ENCODE results near the gene HS3ST6. TPM values are rescaled to one million over a fixed set of nuclear protein-coding genes. Genes with fewer than 3 reads are reported as not detected.
"Not testable (repeated sequence)": the region's sequence is repeated elsewhere in the genome, so short reads cannot be mapped to it uniquely, and the experiment has no call there.

The HS3ST6 gene
- total RNA-seq, 1 donor from 2014 or later: not detected

- ATAC-seq (peak; percentile 19), DNase-seq (no peak)
- intact Hi-C loops (cut with micrococcal nuclease): no loop called here
These were observed 4.7 kb downstream of the HS3ST6 start for GRCh38 chr16:1913327-1914083.

DNA sequence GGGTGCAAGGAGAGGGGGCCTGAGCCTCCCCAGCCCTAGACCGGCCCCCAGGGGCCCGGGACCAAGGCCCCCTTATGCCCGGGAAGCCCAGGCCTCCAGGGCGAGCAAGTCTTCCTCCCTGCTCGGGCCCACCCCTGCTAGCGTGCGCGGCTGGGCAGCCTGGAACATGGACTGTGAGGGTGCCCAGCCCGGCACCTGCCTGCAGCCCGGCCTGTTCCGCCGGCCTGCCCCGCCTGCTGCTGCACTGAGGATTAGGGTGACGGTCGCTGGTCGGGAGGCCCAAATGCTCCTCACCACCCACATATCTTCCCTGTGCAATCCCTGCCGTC lies 6.0 kb downstream of the HS3ST6 start:
- ATAC-seq (no peak), DNase-seq (no peak)
- intact Hi-C loops (cut with micrococcal nuclease): no loop called here

- no peak for DNase-seq
- intact Hi-C loops (cut with micrococcal nuclease): no loop called here
- ATAC-seq: no peak
These were observed 6.6 kb downstream of the HS3ST6 start for GRCh38 chr16:1911467-1912214.

DNA sequence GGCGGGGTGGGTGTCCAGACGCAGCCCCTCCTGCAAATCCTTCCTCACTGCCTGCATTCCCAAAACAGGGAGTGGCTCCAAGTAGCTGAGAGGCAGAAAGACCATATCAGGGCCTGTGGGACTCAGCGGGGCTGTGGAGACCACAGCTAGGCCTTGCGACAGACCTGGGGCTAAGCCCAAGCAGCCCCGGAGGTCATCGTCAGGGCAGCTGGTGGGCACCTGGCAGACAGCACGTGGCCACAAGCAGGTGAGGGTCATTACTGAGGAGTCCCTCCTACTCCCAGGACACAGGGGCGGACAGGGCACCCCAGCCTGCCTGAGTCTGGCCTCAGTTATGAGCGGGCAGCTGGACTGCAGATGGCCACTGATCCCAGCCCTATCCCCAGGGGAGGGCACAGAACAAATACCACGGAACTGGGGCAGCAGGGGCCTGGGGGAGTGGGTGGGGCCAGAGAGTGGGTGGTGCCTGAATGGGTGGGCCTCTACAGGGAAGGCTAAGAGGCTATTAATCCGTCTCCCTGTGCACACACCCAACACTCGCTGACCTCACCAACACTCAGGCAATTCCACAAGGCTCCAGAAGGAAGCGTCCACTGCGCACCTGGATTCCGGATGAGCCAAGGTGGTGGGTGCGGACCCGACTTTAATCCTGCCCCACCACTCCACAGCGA lies 8.5 kb downstream of the HS3ST6 start:
- no peak for ATAC-seq
- no peak for DNase-seq
- intact Hi-C loops (cut with micrococcal nuclease): no loop called here

DNA sequence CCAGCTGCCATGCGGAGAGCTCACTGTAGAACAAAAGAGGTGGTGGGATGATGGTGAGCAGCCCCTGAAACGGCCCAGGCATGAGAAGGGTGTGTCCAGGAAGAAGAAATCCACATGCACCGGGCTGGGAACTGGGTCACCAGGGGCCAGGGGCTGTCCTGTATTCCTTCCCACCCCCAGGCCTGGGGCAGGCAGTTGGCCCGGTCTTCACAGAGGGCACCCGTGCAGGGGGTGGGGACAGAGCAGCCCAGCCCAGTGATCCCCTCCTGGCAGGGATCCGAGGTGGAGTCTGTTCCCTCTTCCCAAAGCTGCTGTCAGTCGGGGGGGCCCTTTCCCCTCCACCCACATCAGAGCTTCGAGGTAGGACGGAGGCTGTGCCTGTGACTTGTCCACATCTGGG lies 9.2 kb downstream of the HS3ST6 start:
- DNase-seq: no peak
- intact Hi-C loops (cut with micrococcal nuclease): no loop called here
- no peak for ATAC-seq

DNA sequence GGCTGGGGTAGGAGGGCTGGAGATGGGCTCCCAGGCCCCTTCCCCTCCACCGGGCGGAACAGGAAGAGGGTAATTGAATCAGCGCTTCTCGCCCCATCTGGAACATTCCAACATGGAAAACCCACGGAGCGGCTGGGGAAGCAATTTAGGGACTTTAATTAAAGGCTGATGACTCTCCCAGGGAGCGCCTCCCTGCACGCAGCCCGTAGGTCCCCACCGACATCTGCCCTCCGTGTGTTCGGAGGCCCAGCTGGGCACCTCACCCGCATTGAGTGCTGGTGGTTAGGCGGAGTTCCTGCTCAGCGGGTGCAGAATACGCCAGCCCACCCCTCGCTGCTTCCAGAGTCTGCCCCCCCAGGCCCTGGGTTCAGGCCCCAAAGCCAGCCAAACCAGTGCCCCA lies 10.0 kb downstream of the HS3ST6 start:
- DNase-seq: no peak
- no peak for ATAC-seq
- intact Hi-C loops (cut with micrococcal nuclease): no loop called here

GRCh38 chr16:1907226-1907860 lies 10.9 kb downstream of the HS3ST6 start:
- DNase-seq: no peak
- ATAC-seq: no peak
- intact Hi-C loops (cut with micrococcal nuclease): no loop called here

DNA sequence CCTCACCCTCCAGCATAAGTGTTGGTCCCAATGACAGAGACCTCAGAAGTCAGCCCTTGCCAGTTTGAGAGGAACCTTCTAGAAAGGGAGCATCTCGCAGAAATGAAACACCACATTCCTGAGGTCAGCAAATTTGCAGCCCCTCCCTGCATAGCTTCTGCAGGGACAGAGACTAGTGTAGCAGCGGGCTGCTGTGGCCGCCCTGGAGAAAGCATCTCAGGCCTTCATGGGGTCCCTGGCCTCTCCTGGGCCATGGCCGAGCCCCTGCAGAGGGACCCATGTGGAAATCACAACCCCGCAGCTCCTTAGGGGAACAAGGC lies 11.4 kb downstream of the HS3ST6 start:
- no peak for DNase-seq
- intact Hi-C loops (cut with micrococcal nuclease): no loop called here
- ATAC-seq: no peak

DNA sequence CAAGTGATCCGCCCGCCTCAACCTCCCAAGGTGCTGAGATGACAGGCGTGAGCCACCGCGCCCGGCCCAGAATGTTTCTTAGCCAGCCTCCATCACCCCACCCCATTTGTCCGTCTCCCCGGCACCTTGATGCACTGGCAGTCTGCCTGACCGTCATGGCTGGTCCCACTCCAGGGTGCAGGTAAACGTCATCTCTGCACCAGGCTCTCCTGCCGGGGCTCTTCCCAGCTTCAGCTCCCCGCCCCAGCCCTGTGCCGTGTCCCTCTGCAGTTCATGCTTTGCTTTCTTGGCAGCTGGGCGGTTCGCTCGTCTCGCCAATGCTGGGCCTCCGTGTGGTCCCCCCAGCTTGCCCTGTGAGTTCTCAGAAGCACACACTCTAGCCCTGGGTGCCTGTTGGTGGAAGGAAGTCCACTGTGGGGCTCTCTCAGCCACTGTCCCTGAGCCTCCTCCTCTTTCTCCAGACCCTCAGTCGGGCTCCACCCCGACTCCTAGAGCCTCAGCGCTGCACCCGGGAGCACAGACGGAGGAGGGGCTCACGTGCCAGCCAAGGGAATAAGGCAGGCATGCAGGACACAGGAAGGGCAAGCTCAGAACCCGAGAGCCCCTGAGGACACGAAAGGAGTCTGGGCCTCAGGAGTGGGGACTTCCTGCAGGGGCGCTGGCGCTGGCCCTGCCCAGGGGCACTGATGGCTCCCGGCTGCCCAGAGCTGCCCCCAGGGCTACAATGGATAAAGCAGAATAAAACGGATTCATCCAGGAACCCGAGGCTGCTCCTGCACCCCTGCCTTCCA lies 12.0 kb downstream of the HS3ST6 start:
- ATAC-seq (no peak), DNase-seq (no peak)
- intact Hi-C loops (cut with micrococcal nuclease): no loop called here

DNA sequence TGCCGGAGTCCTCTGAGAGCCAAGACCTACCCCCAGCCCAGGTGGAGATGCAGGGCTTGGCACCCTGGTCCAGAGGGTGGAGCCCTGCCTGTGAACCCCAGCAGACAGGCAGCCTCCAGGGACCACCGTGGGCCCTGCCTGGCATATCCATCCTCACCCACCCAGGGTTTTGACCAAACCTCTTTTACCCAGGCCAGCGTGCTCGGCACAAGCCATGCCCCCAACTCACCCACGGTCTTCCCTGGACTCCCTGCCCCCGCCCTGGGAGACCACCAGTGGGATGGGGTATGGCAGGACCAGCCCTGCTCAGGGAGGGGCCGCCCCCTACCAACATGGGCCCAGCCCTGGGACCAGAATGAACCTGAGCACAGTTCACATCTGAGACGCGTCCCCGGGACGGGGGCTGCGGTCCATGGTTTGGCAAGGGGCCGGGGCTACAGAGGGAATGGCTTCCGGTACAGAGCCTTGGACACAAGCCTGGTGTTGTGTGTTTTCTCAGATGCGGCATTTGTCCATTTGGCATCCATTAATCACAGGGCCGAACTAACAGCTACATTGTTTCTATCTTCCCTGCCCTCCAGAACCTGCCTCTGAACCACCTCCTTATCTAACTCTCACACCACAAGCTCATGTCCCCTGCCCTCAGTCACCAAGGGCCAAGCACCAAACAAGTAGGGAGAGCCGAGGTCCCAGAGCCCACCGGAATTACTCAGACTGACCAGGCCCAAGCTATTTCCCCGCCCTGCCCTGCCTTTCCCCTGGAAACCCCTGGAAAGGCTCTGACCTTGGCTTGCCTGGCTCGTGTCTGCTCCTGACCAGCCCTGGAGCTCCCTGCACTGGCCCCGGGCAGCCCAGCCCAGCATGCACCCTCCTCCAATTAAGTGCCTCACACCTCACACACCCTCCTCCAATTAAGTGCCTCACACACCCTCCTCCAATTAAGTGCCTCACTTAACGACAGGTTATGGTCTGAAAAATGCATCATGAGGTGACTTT lies 14.1 kb downstream of the HS3ST6 start:
- no peak for DNase-seq
- intact Hi-C loops (cut with micrococcal nuclease): no loop called here
- no peak for ATAC-seq

GRCh38 chr16:1903220-1903574 lies 15.0 kb downstream of the HS3ST6 start:
- no peak for DNase-seq
- intact Hi-C loops (cut with micrococcal nuclease): no loop called here

DNA sequence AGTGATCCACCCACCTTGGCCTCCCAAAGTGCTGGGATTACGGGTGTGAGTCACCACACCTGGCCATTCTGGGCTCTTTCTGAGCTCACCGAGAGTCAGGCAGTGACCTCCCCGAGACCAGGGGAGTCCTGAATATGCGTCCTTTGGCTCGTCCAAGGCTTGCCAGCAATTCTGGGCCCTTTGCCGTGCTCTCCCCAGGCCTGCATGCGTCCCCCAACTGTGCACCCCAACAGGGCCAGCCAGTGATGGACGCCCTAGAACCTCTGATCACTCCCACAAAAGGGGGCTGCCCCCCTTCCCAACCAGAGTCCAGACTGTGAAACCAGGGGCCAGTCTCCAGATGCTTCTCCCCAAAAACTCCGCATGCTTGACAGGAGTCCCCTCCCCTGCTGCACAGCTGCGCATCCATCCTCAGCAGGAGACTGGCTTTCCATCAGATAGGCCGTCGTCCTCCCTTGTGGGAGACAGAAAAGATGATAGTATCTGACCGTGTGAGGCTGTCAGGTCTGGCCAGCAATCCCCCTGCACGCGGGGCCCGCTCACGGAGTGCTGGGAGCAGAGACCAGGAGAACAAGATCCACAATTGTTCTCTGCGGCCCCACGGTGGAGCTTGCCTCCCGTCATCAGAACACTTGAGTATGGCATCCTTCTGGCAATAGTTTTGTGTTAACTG lies 15.5 kb downstream of the HS3ST6 start:
- ATAC-seq (no peak), DNase-seq (no peak)
- intact Hi-C loops (cut with micrococcal nuclease): no loop called here

More at GRCh38 chr16:1903220-1903574, 15.0 kb downstream of the HS3ST6 start:
- ATAC-seq: no peak

GRCh38 chr16:1900452-1900774 lies 17.8 kb downstream of the HS3ST6 start:
- DNase-seq (no peak), ATAC-seq (no peak)
- intact Hi-C loops (cut with micrococcal nuclease): no loop called here

- ATAC-seq: no peak
- intact Hi-C loops (cut with micrococcal nuclease): no loop called here
- DNase-seq: no peak
These were observed 18.4 kb downstream of the HS3ST6 start for GRCh38 chr16:1899641-1900451.

GRCh38 chr16:1897692-1898091 lies 20.5 kb downstream of the HS3ST6 start:
- DNase-seq; intact Hi-C loops (cut with micrococcal nuclease); ATAC-seq: not testable (repeated sequence)

DNA sequence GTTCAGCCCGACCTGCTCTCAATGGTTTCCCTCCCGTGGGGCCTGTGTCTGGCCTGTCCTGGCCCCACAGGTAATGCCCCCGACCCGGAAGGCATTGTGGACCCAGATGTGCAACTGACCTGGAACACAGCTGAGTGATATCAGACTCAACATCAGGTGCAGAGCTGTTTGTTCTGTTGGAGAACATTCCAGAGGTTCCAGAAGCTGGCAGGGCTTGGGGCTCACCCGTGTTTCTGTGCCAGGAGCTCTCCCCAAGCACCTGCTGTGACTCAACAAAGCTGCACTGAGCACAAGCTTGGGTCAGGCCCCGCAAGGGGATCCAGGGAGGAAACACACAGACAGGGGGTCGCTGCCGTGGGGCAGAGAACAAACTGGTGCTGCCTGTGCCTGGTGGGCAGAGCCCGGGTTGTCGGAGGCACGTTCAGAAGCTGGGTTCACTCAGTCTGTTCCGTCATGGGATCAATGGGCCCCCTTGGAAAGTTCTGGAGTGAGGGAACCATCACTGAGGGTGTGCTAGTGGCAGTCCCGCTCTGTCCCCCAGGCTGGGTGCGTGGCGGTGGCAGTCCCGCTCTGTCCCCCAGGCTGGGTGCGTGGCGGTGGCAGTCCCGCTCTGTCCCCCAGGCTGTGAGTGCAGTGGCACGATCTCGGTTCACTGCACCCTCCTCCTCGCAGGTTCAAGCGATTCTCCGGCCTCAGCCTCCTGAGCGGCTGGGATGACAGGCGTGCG lies 22.1 kb downstream of the HS3ST6 start:
- DNase-seq (no peak), ATAC-seq (no peak)
- intact Hi-C loops (cut with micrococcal nuclease): no loop called here
